ENCODE results near the gene SATB2.

- no peak for TF ChIP-seq CTCF (IDR thresholded peaks at IDR 0.05; ENCODE audit: poor library complexity, severe bottlenecking)
- no peak for TF ChIP-seq MXI1 (conservative IDR thresholded peaks at IDR 0.05; ENCODE audit: poor library complexity, severe bottlenecking)
- no peak for TF ChIP-seq RAD21 (conservative IDR thresholded peaks at IDR 0.05)
These were observed 154.0 kb downstream of the SATB2 start for GRCh38 chr2:199303728-199304177.
